GM12872 (cell line): ENCODE results near the gene SYTL1.

Experiments
- TF ChIP-seq, protein P1 (sequence below): IDR thresholded peaks from 3 replicates; pipeline ENCODE4 v1.5.1; 2011; ENCODE audit warnings: low read depth, mild to moderate bottlenecking, low read length, moderate library complexity; ENCODE audit not compliant: insufficient read depth

Gene SYTL1

GRCh38 chr1:27366411-27367159 is 24.8 kb downstream of the SYTL1 start, which contains the start of gene MAP3K6:
Gene MAP3K6 (minus strand): TSS chr1:27366961. CDS start chr1:27366597, 364 bp downstream.
- TF ChIP-seq, protein P1, sequence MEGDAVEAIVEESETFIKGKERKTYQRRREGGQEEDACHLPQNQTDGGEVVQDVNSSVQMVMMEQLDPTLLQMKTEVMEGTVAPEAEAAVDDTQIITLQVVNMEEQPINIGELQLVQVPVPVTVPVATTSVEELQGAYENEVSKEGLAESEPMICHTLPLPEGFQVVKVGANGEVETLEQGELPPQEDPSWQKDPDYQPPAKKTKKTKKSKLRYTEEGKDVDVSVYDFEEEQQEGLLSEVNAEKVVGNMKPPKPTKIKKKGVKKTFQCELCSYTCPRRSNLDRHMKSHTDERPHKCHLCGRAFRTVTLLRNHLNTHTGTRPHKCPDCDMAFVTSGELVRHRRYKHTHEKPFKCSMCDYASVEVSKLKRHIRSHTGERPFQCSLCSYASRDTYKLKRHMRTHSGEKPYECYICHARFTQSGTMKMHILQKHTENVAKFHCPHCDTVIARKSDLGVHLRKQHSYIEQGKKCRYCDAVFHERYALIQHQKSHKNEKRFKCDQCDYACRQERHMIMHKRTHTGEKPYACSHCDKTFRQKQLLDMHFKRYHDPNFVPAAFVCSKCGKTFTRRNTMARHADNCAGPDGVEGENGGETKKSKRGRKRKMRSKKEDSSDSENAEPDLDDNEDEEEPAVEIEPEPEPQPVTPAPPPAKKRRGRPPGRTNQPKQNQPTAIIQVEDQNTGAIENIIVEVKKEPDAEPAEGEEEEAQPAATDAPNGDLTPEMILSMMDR, result peak; percentile 45; the same call in 2 of the 3 replicates

DNA sequence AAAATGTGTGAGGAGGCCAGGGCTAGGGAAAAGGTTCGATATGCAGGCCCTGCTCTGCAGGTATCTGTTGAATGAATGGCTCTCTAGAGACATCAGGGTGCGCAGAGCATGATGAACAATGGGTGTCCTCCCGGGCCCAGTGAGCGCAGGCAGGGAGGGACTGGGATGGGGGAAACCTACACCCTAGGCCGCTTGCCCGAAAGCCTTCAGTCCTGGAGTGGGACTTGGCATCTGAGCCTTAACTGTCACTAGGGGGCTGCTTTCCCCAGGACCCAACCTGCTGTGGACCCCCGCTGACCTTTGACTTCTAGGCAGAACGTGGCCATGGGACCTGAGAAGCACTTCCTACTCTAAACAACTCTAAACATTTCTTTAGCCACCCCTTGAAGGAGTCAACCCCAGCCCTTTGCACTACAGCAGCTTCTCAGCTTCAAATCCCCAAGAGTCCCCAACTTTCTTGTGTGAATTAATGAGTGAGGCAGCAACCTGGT is 25.4 kb downstream of the SYTL1 start:
- TF ChIP-seq, protein P1, result no peak

GRCh38 chr1:27368869-27369582 is 27.2 kb downstream of the SYTL1 start:
- TF ChIP-seq, protein P1, result no peak

- TF ChIP-seq, protein P1, result no peak
These were observed 30.4 kb downstream of the SYTL1 start for GRCh38 chr1:27372022-27372807.

DNA sequence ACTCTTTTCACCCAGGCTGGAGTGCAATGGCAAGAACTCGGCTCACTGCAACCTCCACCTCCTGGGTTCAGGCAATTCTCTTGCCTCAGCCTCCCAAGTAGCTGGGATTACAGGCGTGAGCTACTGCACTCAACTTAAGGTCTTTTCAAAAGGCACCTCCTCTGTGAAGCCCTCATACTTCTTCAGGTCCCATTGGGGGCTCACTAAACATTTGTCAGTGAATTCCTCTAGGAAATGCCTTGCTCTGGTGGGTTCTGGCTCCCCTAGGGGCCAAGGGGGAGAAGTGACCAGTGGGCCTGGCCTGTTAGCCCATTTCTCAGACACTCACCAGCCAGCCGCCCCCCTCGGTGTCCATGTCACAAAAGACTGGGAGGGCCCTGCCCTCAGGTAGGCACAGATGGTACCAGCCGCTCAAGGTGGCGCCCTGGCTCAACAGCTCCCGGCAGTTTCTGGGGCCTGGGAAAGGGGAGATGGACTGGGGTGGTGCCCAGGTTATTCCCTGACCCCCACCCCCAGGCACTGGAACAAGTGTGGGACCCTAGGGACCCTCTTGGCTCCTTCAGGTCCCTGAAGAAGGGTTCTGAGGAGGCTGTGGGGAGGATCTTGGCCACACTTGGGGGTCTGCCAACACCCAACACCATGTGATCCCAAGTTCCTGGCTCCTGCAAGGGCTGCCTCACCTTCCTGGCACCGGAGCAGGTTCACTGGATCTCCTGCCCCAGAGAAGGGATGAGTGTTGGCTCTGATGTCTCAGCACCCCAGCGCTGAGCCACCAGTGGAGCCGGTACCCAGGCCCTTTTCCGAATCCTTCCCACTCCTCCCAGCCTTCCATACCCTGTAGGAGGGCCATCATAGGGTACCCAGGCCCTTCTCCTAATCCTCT is 31.2 kb downstream of the SYTL1 start:
- TF ChIP-seq, protein P1, result peak; percentile 43; the same call in 2 of the 3 replicates

DNA sequence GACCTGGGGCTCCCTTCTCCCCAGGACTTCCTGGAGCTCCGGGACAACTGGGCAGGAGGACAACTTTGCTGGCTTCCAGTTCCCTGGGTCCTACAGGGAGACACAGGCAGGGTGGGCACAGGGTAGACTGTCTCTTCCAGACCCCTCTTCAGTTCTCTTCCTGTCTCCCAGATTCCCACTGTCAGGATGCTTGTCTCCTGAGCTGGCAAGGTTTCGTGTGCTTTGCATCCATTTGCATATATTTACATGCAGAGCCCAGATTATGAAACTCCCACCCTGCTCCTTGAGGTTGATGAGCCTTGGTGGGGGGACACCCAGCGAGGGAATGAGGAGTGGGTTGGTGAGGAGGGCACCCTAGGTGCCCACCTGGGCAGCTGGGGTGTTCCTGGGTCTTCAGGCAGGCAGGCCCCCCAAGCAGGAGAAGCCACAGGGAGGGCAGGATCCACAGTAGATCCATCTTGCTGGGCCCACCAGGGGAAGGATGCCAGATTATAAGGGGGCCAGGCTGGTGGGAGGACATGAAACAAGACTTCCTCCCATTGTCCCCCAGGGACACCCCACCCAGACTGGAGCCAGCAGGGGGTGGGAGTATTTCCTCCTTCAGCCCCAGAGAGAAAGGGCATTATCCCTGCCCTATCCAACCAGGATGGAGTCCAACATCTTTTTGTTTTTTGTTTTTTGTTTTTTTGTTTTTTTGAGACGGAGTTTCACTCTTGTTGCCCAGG is 32.7 kb downstream of the SYTL1 start, which contains the start of gene FCN3:
TSS of gene FCN3 (minus strand) at position 463 of the 725 bp plus-strand sequence. CDS start at position 457, 6 bp downstream.
- TF ChIP-seq, protein P1, result no peak
